Fibroblast of mammary gland (primary cell): ENCODE results near the gene DHCR24.
A peak's percentile ranks its signal among the peaks of the same experiment; 100 is the strongest.

Source experiments
- DNase-seq: peaks from one replicate; pipeline ENCODE4 v3.0.0-alpha.2; 2010; ENCODE audit warnings: low read depth
- H3K4me3 ChIP-seq: 2 replicates; pipeline ENCODE4 v1.5.1; 2011; ENCODE audit warnings: low read depth, mild to moderate bottlenecking, low read length, moderate library complexity; ENCODE audit not compliant: control insufficient read depth
- TF ChIP-seq, protein P1 (sequence below): conservative IDR thresholded peaks from 2 replicates; pipeline ENCODE4 v1.5.1; 2011; ENCODE audit warnings: low read depth, low read length, inconsistent platforms; ENCODE audit not compliant: control insufficient read depth, insufficient read depth

Gene DHCR24

DNA sequence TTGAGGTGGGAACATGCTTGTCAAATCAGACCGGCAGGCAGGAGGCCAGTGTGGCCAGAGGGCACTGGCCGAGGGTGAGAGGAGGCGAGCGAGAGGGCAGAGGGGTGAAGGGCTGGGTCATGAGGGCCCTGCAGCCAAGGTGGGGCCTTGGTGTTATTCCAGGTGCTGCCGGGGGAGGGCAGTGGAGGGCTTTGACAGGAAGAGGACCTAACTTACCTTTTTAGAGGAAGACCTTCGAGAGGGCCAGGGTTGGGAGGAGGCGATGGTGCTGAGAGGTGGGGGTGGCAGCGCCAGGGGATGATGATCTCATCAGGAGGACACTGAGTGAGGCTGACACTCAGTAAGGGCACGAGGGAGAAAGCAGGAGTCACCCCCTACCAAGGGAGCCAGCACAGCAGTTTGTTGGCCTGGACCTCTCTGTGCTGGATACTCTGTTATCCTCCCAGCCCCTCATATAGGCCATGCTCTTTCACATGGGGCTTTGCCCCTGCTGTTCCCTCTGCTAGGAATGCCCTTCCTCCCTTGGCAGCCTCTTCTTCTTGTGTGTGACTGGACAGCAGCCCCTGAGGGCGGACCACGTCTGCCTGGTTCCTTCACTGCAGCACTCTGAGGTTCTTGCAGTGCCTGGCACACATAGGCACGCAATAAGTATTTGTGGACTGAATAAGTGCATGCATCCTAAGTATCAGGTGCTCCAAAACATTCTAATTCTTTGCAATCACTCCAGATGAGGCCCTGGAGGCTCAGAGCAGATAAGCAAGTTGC lies 78.4 kb downstream of the DHCR24 start:
- no peak overlapping the region for H3K4me3 ChIP-seq
- DNase-seq, result no peak
- TF ChIP-seq, protein P1, sequence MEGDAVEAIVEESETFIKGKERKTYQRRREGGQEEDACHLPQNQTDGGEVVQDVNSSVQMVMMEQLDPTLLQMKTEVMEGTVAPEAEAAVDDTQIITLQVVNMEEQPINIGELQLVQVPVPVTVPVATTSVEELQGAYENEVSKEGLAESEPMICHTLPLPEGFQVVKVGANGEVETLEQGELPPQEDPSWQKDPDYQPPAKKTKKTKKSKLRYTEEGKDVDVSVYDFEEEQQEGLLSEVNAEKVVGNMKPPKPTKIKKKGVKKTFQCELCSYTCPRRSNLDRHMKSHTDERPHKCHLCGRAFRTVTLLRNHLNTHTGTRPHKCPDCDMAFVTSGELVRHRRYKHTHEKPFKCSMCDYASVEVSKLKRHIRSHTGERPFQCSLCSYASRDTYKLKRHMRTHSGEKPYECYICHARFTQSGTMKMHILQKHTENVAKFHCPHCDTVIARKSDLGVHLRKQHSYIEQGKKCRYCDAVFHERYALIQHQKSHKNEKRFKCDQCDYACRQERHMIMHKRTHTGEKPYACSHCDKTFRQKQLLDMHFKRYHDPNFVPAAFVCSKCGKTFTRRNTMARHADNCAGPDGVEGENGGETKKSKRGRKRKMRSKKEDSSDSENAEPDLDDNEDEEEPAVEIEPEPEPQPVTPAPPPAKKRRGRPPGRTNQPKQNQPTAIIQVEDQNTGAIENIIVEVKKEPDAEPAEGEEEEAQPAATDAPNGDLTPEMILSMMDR, result peak; percentile 0

DNA sequence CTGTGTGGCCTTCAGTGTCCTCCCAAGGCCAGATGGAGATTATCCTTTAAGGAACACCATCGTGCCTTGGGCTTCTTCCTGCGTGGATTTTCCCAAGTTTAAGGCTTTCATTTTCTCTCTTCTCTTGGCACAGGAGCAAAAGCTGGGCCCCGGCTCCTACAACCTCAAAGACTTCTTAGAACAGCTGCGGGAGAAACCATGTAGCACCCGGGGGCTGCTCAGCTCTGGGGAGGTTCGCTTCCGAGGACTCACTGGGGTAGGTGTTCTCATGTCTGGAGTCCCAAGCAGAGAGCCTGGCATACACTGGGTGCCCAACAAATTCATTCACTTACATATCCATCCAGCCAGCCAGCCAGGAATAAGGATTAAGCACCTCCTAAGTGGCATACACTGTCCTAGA lies 79.2 kb downstream of the DHCR24 start:
- H3K4me3 ChIP-seq, result no peak overlapping the region
- TF ChIP-seq, protein P1, result no peak
- DNase-seq, result no peak

DNA sequence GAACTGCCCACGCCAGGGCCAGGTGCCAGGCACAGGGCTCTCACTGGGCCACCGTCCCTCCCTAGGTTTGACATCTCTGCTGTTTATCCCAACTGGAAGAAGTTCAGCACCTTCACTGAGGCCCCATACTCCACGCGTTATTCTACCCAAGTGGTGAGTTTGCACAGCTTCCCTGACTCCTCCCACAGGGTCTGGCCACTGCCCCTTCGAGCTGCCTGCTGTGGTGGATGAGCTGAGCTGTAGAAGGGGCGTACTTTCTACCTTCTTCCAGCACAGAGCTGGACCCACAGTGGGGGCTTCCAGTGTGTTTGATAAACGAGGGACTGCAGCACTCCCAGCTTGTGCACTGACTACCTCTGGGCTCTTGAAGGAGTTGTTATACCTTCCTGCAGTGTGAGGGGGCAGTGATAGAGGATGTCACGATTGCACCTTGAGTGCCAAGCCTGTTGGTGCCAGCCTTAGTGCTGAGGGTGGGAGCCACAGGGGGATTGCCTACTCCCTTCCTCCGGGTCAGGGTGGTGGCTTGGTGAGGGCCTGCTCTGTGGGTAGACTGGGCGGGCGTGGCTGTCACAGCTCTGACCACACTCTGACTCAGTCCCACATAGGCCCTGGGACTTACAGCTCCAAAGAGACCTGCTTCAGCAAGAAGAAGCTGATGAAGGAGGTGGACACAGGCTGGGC lies 79.9 kb downstream of the DHCR24 start:
- TF ChIP-seq, protein P1, result no peak
- no peak overlapping the region for H3K4me3 ChIP-seq
- DNase-seq, result peak; percentile 38

- no peak for DNase-seq
- TF ChIP-seq, protein P1, result no peak
- no peak overlapping the region for H3K4me3 ChIP-seq
Observed at GRCh38 chr1:54805981-54806381, 81.0 kb downstream of the DHCR24 start.

DNA sequence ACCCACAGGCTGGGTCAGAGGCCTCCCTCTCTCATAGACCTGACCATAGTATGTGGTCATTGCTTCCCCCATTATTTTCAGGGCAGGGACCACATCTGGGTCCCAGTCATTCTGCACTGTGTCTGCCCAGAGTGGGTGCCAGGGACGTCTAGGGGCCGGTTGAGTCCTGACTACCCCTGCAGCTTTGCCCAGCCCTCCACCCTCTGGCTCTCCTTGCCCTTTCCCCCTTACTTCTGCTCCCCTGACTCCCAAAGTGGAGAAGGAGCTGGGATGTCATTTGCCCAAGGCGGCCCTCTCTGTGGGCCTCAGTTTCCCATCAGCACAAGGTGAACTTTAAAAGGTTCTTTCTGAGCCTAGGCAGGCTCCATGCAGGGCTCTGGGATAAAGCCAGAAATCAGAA lies 81.5 kb downstream of the DHCR24 start:
- DNase-seq, result no peak
- TF ChIP-seq, protein P1, result no peak
- no peak overlapping the region for H3K4me3 ChIP-seq

GRCh38 chr1:54804471-54805132 lies 82.4 kb downstream of the DHCR24 start:
- DNase-seq, result peak; percentile 34

More at GRCh38 chr1:54804471-54805132, 82.4 kb downstream of the DHCR24 start:
- H3K4me3 ChIP-seq, result no peak overlapping the region
- TF ChIP-seq, protein P1, result no peak
